ENCODE measurements around the gene RAB33B. TPM values are rescaled to one million over a fixed set of nuclear protein-coding genes. Genes with fewer than 3 reads are reported as not detected.
"Not testable (repeated sequence)": the region's sequence is repeated elsewhere in the genome, so short reads cannot be mapped to it uniquely, and the experiment has no call there.

The RAB33B gene
- total and polyA plus RNA-seq, 8 donors: 1.2 to 19.6 (median 4.1) TPM; not detected in 1

DNA sequence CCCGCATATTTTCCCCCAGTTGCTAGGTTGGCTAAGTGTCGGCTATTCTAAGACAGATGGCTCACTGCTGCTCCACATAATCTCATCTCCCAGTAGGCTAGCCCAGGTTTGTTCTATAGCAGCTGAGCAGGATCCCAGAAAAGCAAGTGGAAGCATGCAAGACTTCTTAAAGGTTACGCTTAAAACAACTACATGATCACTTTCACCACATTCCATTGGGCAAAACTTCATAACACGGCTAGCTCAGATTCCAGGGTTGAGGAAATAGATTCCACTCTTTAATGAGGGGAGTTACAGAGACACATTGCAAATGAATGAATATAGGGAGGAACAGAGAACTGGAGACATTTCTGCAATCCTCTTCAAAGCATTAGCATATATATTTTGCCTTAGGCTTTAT, 12.9 kb upstream of the RAB33B start:
- H3K36me3 ChIP-seq: peaks cover 0 to 22% (median 12%) of the 10 kb centered on the region in 4 donors
- H3K4me1 ChIP-seq: no peaks in the 10 kb centered on the region
- H3K27me3 ChIP-seq: no peaks in the 10 kb centered on the region
- intact Hi-C loops (cut with DNase I; ENCODE audit: low total_unique reads): no loop called here
- H3K4me3 ChIP-seq: no peak overlapping the region
- WGBS, 5 donors: 92 to 99% (median 97%) methylated on average over 4 of the region's 4 CpGs
- no peak overlapping the region for H3K27ac ChIP-seq
- H3K9me3 ChIP-seq: peaks cover 0 to 15% (median 6%) of the 10 kb centered on the region in 4 donors
- TF ChIP-seq POLR2AphosphoS5 (IDR thresholded peaks at IDR 0.05): no peak
- TF ChIP-seq EP300 (IDR thresholded peaks at IDR 0.05): no peak
- no peak for DNase-seq

DNA sequence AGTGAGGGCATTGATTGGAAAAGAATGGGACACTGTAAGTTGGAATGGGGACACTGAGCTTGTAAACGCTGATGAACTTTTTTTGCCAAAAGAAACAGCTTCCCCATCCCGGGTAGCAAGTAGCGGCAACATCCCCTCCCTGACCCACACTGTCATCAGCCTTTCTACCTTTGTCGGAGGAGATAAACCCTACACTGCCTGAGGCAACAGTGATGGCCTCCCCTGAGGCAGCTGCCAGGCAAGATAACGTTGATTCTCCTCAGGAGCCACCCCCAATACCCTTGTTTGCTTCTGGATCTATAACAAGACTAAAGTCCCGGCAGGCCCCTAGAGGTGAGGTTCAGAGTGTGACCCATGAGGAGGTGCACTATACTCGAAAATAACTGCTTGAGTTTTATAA, 10.3 kb upstream of the RAB33B start:
- no peak for DNase-seq
- intact Hi-C loops (cut with DNase I; ENCODE audit: low total_unique reads): no loop called here

DNA sequence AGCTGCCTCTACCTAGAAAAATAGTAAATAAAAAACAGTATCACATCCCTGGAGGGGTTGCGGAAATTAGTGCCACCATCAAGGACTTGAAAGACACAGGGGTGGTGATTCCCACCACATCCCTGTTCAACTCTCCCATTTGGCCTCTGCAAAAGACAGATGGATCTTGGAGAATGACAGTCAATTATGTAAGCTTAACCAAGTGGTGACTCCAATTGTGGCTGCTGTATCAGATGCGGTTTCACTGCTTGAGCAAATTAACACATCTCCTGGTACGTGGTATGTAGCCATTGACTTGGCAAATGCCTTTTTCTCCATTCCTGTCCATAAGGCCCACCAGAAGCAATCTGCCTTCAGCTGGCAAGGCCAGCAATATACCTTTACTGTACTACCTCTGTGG, 9.0 kb upstream of the RAB33B start:
- H3K27ac ChIP-seq; DNase-seq; H3K4me1 ChIP-seq; H3K4me3 ChIP-seq; H3K9me3 ChIP-seq; H3K36me3 ChIP-seq; H3K27me3 ChIP-seq; intact Hi-C loops (cut with DNase I; ENCODE audit: low total_unique reads): not testable (repeated sequence)
- 59 to 88% (median 65%) methylated on average over 3 of the region's 3 CpGs for WGBS, 5 donors

More for the DNA sequence above, 10.3 kb upstream of the RAB33B start:
- Histone ChIP-seq H3K4me1 (no peaks in the 10 kb centered on the region), H3K9me3 (peaks cover 0 to 13% (median 0%) of the 10 kb centered on the region in 4 donors), H3K36me3 (no peaks in the 10 kb centered on the region), H3K27me3 (no peaks in the 10 kb centered on the region), H3K4me3 (no peak overlapping the region), H3K27ac (no peak overlapping the region)
- TF ChIP-seq EP300 (IDR thresholded peaks at IDR 0.05): no peak
- TF ChIP-seq, protein P1, sequence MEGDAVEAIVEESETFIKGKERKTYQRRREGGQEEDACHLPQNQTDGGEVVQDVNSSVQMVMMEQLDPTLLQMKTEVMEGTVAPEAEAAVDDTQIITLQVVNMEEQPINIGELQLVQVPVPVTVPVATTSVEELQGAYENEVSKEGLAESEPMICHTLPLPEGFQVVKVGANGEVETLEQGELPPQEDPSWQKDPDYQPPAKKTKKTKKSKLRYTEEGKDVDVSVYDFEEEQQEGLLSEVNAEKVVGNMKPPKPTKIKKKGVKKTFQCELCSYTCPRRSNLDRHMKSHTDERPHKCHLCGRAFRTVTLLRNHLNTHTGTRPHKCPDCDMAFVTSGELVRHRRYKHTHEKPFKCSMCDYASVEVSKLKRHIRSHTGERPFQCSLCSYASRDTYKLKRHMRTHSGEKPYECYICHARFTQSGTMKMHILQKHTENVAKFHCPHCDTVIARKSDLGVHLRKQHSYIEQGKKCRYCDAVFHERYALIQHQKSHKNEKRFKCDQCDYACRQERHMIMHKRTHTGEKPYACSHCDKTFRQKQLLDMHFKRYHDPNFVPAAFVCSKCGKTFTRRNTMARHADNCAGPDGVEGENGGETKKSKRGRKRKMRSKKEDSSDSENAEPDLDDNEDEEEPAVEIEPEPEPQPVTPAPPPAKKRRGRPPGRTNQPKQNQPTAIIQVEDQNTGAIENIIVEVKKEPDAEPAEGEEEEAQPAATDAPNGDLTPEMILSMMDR (IDR thresholded peaks at IDR 0.05): no peak
- TF ChIP-seq POLR2A (IDR thresholded peaks at IDR 0.05): no peak
- TF ChIP-seq POLR2AphosphoS5 (IDR thresholded peaks at IDR 0.05): no peak
- 89 to 94% (median 91%) methylated on average over 7 of the region's 7 CpGs for WGBS, 5 donors

DNA sequence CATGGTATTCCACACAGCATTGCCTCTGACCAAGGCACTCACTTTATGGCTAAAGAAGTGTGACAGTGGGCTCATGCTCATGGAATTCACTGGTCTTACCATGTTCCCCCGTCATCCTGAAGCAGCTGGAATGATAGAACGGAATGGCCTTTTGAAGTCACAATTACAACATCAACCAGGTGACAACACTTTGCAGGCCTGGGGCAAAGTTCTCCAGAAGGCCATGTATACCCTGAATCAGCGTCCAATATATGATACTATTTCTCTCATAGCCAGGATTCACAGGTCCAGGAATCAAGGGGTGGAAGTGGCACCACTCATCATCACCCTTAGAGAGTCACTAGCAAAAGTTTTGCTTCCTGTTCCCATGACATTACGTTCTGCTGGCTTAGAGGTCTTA, 6.8 kb upstream of the RAB33B start:
- H3K9me3 ChIP-seq; DNase-seq; H3K4me3 ChIP-seq; H3K27me3 ChIP-seq; H3K27ac ChIP-seq; H3K36me3 ChIP-seq; intact Hi-C loops (cut with DNase I; ENCODE audit: low total_unique reads): not testable (repeated sequence)
- peaks cover 2 to 12% (median 6%) of the 10 kb centered on the region in 4 donors for H3K4me1 ChIP-seq
- WGBS, 5 donors: 85 to 99% (median 95%) methylated on average over 4 of the region's 4 CpGs

DNA sequence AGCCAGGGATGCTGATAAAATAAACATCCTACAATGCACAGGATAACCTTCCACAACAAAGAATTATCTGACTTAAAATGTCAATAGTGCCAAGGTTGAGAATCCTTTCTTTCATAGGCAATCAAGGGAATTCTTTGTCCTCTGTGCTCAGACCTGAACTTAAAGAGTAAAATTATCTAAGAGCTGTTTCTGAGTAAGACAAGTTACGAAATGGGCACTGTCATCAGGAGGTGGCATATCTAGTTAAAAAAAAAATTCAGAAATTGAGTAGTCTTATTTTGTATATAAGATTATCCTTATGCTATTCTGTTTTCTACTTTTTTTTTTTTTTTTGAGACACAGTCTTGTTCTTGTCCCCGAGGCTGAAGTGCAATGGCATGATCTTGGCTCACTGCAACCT, 3.3 kb upstream of the RAB33B start:
- H3K36me3 ChIP-seq: no peaks in the 10 kb centered on the region
- H3K4me1 ChIP-seq: peaks cover 17 to 32% (median 24%) of the 10 kb centered on the region in 4 donors
- no peak for DNase-seq
- intact Hi-C loops (cut with DNase I; ENCODE audit: low total_unique reads): no loop called here
- H3K27ac ChIP-seq: no peak overlapping the region
- no peaks in the 10 kb centered on the region for H3K9me3 ChIP-seq
- H3K27me3 ChIP-seq: no peaks in the 10 kb centered on the region
- 91 to 100% (median 94%) methylated on average over 2 of the region's 2 CpGs for WGBS, 5 donors
- no peak overlapping the region for H3K4me3 ChIP-seq
- TF ChIP-seq POLR2A (IDR thresholded peaks at IDR 0.05): no peak
- no peak for TF ChIP-seq POLR2AphosphoS5 (IDR thresholded peaks at IDR 0.05)
- TF ChIP-seq, protein P1 (IDR thresholded peaks at IDR 0.05): no peak
- no peak for TF ChIP-seq EP300 (IDR thresholded peaks at IDR 0.05)

DNA sequence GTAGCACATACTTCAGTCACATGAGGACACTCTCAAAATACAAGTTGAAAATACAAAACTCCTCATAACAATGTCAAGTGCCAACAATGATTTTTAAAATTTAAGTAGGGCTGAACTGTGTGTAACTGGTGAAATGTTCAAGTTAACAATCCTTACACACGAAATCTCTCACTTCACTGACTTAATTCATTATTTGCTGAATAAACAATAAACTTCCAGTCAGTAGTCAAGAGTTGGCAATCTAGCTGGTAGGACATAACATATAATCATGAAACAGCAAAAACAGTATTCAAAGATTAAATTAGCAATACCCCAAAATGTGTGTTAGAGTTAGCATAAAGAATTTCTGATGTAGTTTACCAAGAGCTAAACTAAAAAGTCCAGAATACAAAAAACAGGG, 1.9 kb upstream of the RAB33B start:
- Histone ChIP-seq H3K27ac (peak overlapping the region in 2 of 5 donors; percentile 93 to 99), H3K36me3 (no peaks in the 10 kb centered on the region), H3K27me3 (no peaks in the 10 kb centered on the region), H3K4me3 (no peak overlapping the region), H3K9me3 (no peaks in the 10 kb centered on the region), H3K4me1 (peaks cover 24 to 46% (median 38%) of the 10 kb centered on the region in 4 donors)
- DNase-seq: no peak
- intact Hi-C loops (cut with DNase I; ENCODE audit: low total_unique reads): no loop called here
- 24 to 72% (median 43%) methylated on average over 1 of the region's 1 CpG for WGBS, 5 donors
- TF ChIP-seq POLR2A (IDR thresholded peaks at IDR 0.05): no peak
- no peak for TF ChIP-seq EP300 (IDR thresholded peaks at IDR 0.05)
- no peak for TF ChIP-seq POLR2AphosphoS5 (IDR thresholded peaks at IDR 0.05)
- TF ChIP-seq, protein P1 (IDR thresholded peaks at IDR 0.05): no peak

Measured in stomach (tissue), 9 donors.